Gastroesophageal sphincter (tissue), 4 donors: ENCODE results near the gene ZIC3. TPM values are rescaled to one million over a fixed set of nuclear protein-coding genes. Genes with fewer than 3 reads are reported as not detected.

Experiments
- ATAC-seq: fragments of 150-250 bp; one replicate; pipeline ENCODE4 v1.9.1; 2016; ENCODE audit warnings: mild to moderate bottlenecking, moderate library complexity
- H3K27ac ChIP-seq, 4 donors: fragments of 200-600 bp; sonication (generic) in 3 of 4; 1 replicate in 3 of 4; 2 replicates in 1 of 4; pipeline ENCODE4 v1.5.1; 2016 to 2019
- H3K27me3 ChIP-seq: fragments of 200-600 bp; sonication (generic); one replicate; pipeline ENCODE4 v1.5.1; 2019
- H3K36me3 ChIP-seq, 2 donors: fragments of 200-600 bp; sonication (generic); one replicate each; pipeline ENCODE4 v1.5.1; 2019; ENCODE audit warnings: control low read depth in 1 of 2
- H3K4me1 ChIP-seq, 3 donors: fragments of 200-600 bp; sonication (generic); 1 replicate in 2 of 3; 2 replicates in 1 of 3; pipeline ENCODE4 v1.5.1; 2016 to 2019; ENCODE audit warnings: control low read depth in 2 of 3
- H3K4me3 ChIP-seq, 2 donors: fragments of 200-600 bp; sonication (generic); one replicate each; pipeline ENCODE4 v1.5.1; 2019; ENCODE audit warnings: mild to moderate bottlenecking in 1 of 2, moderate library complexity in 1 of 2
- H3K9me3 ChIP-seq, 3 donors: fragments of 200-600 bp; sonication (generic); one replicate each; pipeline ENCODE4 v1.5.1; 2017 to 2019; ENCODE audit warnings: control low read depth in 2 of 3
- EP300 ChIP-seq: sonication (generic); formaldehyde crosslinking; IDR thresholded peaks from one replicate; pipeline ENCODE4 v1.6.1; 2017; ENCODE audit warnings: antibody characterized with exemption, mild to moderate bottlenecking
- POLR2A ChIP-seq, 2 donors: fragments of 450-650 bp; IDR thresholded peaks; one replicate each; pipeline ENCODE4 v1.6.1; 2017; ENCODE audit warnings: antibody characterized with exemption in 2 of 2, mild to moderate bottlenecking in 2 of 2, moderate library complexity in 1 of 2
- POLR2AphosphoS5 ChIP-seq: sonication (generic); formaldehyde crosslinking; IDR thresholded peaks from one replicate; pipeline ENCODE4 v1.6.1; 2017; ENCODE audit warnings: antibody characterized with exemption
- WGBS, 2 donors: methylation state at CpG; one replicate each; pipeline ENCODE4 v1.1.5; 2018; ENCODE audit warnings: low coverage in 1 of 2; 5-methylcytosine and 5-hydroxymethylcytosine counted together
- total RNA-seq, 4 donors: library from RNA; depleted of rRNA; stranded (reverse); fragments of >200 nt; gene quantifications; one replicate each; pipeline ENCODE4 v1.1.0, GENCODE V29; 2016
- TF ChIP-seq, protein P1 (sequence below), 4 experiments: fragments of 200-600 bp in 2 of 4; fragments of 450-650 bp in 2 of 4; sonication (generic) in 1 of 4; IDR thresholded peaks; one replicate each; pipeline ENCODE4 v1.5.1; 2017 to 2019; ENCODE audit warnings: antibody characterized with exemption in 4 of 4, mild to moderate bottlenecking in 2 of 4, moderate library complexity in 2 of 4

ZIC3 gene
- total RNA-seq, 4 donors from 2014 or later: not detected

DNA sequence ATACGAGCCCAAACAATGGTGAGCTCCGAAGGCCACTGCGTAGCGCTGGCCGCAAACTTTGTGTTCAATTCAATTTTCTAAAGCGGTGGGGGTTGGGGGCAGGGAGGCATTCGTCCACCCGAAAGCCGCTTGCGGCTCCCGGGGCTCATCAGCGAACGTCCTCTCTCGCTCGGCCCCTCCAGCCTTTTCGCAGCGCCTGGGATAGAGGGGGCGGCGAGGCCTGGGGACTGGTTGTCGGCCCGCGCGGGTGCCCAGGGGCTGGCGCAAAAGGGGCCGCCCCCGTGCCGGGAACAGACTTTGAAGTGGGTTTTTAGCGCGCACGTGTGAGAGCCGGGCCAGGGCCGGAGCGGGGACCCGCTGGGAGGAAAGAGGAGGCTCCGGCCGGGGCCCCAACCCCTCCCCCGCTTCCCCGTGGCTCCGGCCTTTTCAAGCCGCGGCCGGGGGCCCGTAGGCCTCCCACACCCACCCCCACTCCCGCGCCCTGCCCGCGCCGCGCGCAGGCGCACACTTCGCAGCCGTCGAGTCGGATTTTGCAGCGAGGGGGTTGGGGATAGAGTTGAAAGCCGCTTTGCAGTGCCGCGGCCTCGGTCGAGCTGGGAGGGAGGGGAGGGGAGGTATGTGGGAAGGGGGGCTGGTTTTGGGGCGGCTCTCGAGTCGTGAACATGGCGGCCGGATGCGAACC, 8.3 kb downstream of the ZIC3 start:
- no peak overlapping the region for H3K27ac ChIP-seq
- H3K4me3 ChIP-seq: no peak overlapping the region
- H3K9me3 ChIP-seq: no peaks in the 10 kb centered on the region
- H3K4me1 ChIP-seq: peaks cover 0 to 10% (median 0%) of the 10 kb centered on the region in 3 donors
- no peak for ATAC-seq
- no peaks in the 10 kb centered on the region for H3K36me3 ChIP-seq
- H3K27me3 ChIP-seq: peaks cover 76% of the 10 kb centered on the region
- TF ChIP-seq POLR2A (IDR thresholded peaks at IDR 0.05) (no peak), EP300 (no peak), POLR2AphosphoS5 (no peak)
- TF ChIP-seq, protein P1, sequence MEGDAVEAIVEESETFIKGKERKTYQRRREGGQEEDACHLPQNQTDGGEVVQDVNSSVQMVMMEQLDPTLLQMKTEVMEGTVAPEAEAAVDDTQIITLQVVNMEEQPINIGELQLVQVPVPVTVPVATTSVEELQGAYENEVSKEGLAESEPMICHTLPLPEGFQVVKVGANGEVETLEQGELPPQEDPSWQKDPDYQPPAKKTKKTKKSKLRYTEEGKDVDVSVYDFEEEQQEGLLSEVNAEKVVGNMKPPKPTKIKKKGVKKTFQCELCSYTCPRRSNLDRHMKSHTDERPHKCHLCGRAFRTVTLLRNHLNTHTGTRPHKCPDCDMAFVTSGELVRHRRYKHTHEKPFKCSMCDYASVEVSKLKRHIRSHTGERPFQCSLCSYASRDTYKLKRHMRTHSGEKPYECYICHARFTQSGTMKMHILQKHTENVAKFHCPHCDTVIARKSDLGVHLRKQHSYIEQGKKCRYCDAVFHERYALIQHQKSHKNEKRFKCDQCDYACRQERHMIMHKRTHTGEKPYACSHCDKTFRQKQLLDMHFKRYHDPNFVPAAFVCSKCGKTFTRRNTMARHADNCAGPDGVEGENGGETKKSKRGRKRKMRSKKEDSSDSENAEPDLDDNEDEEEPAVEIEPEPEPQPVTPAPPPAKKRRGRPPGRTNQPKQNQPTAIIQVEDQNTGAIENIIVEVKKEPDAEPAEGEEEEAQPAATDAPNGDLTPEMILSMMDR (IDR thresholded peaks at IDR 0.05): no peak
- 10% methylated on average over 2 of the region's 67 CpGs; no CpG with 5 or more reads in 1 of the 2 donors for WGBS, 2 donors

DNA sequence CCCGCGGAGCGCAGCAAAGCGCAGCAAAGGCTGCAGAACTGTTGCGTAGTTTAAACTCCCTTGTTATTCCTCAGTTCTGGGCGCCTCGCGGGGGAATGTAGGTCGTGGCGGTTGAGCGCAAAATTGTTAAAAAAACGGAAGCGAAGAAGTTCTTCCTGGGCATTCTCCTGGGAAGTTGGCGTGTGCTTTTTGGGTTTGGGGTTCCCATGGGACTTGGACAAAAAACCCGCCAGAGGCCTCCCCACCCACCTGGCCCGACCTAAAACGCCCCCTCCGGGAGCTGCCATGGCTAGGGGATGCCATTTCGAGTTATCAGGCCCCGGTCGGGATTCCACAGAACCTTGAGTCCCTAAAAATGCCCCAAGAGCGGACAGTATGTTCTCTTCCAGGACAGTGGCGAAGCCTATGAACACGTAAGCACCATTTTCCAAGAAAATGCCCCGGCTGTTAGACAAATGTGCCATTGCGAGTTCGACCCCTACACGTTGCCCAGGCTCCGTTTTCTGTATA, 8.9 kb downstream of the ZIC3 start:
- Histone ChIP-seq H3K9me3 (no peaks in the 10 kb centered on the region), H3K27me3 (peaks cover 71% of the 10 kb centered on the region), H3K4me3 (no peak overlapping the region), H3K4me1 (peaks cover 0 to 9% (median 0%) of the 10 kb centered on the region in 3 donors), H3K36me3 (no peaks in the 10 kb centered on the region), H3K27ac (no peak overlapping the region)
- TF ChIP-seq POLR2AphosphoS5 (no peak), EP300 (no peak), POLR2A (IDR thresholded peaks at IDR 0.05) (no peak)
- TF ChIP-seq, protein P1 (IDR thresholded peaks at IDR 0.05): no peak
- 0 to 43% methylated on average over 1 to 12 of the region's 29 CpGs for WGBS, 2 donors
- no peak for ATAC-seq

DNA sequence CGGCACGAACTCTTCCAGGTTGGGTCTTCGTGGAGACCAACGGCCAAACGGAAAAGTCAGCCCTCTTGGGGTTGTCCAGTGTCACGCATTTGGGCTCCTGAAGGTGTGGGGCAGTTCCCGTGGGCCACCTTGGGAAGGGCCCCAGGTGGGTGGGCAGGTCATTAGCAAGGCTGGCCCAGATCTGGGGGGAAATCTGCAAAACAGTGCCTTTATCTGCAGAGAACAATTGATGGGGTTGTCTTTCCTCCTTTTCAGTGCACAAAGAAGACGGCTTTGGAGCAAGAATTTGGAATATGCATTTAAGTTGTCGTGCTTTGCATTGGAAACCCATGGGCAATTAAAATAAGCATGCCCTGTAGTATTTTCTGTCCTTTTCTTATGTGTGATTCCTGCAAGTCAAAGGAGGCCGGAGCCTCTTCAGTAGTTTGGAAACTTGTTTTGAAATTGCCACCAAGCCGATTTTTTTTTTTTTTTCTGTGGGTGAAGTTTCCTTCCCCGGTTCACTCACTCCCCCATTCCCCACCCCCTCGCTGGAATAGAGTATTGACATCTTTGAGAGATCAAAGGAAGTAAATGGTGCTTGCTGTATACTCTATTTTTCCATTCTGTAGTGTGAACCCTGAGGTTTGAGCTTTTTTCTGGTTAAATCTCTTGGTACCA, 9.8 kb downstream of the ZIC3 start:
- no peak for ATAC-seq
- Histone ChIP-seq H3K9me3 (no peaks in the 10 kb centered on the region), H3K36me3 (no peaks in the 10 kb centered on the region), H3K4me3 (no peak overlapping the region), H3K27ac (no peak overlapping the region), H3K4me1 (peaks cover 0 to 9% (median 0%) of the 10 kb centered on the region in 3 donors), H3K27me3 (peaks cover 62% of the 10 kb centered on the region)
- TF ChIP-seq POLR2A (IDR thresholded peaks at IDR 0.05) (no peak), POLR2AphosphoS5 (no peak), EP300 (no peak)
- TF ChIP-seq, protein P1 (IDR thresholded peaks at IDR 0.05): no peak
- 35 to 49% methylated on average over 5 to 8 of the region's 13 CpGs for WGBS, 2 donors

DNA sequence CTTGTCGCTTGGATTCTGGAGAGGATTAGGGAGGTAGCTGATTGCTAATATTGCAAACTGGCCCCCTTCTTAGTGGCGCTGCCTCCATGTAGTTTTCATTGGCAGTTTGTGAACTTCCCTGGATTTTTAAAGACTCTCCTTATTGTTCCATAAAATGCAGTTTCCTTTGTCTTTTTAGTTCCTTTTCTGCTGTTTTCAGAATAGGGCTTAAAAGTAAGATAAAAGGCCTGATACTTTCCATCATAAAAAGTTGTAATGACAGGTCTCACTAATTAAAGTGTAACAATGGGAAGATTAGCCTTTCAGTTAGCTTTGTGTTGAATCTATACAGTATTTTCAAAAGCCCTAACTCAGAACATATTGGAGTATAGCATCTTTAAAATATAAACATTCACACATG, 21.2 kb downstream of the ZIC3 start:
- no peak for TF ChIP-seq POLR2A (IDR thresholded peaks at IDR 0.05)
- no peak for TF ChIP-seq EP300
- TF ChIP-seq, protein P1 (IDR thresholded peaks at IDR 0.05): no peak
- no peak for TF ChIP-seq POLR2AphosphoS5
- Histone ChIP-seq H3K9me3 (no peaks in the 10 kb centered on the region), H3K4me3 (no peak overlapping the region), H3K27ac (no peak overlapping the region), H3K36me3 (no peaks in the 10 kb centered on the region), H3K27me3 (peaks cover 3% of the 10 kb centered on the region), H3K4me1 (no peaks in the 10 kb centered on the region)
- ATAC-seq: no peak
- 34 to 52% methylated on average over 2 of the region's 2 CpGs for WGBS, 2 donors
